Measurements from ENCODE around the gene CRB3. TPM values are rescaled to one million over a fixed set of nuclear protein-coding genes. Genes with fewer than 3 reads are reported as not detected.

Gene CRB3
- total and polyA plus RNA-seq, 2 experiments from 2014 or later = 11.8 to 44.4 TPM

DNA sequence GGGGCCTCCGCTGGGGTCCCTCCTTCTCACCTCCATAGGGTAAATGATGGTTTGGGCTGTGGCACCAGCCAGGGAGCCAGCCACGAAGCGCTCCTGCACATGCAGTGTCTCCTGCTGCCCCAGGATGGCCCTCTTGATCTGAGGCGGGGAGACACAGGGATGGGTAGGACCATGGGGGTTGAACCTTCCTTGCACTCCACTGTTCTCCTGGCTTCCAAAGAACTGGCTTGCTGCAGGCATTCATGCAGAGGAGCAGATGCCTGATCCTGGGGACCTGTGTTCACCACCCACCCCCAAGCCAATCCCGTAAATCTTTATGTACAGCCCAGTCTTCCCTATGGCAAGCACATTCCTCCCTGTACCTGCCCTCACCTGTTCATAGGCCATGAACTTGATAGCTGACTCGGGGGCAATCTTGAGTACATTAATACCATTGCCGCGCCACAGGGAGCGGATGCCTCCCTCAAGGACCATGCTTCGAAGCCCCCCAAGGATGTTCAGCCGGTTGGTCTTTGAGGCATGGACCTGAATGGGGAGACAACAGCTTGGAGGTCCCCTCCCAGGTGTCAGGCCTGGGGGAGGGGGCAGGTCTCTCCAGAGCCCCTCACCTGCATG is 10.0 kb upstream of the CRB3 start:
- Histone ChIP-seq H4K20me1 (replicated peaks; ENCODE audit: insufficient read depth) (no peaks in the 10 kb centered on the region; the same call in 1 of the 2 replicates), H3K4me3 (no peak overlapping the region), H3K27ac (ENCODE audit: low read depth) (no peak overlapping the region), H2AFZ (no peak overlapping the region), H3F3A (replicated peaks; ENCODE audit: low read depth) (no peaks in the 10 kb centered on the region), H3K9me2 (ENCODE audit: insufficient read depth) (no peaks in the 10 kb centered on the region), H3K79me2 (replicated peaks; ENCODE audit: insufficient read depth) (no peaks in the 10 kb centered on the region), H3K36me3 (ENCODE audit: insufficient read depth) (peaks cover 11% of the 10 kb centered on the region; the same call in 1 of the 2 replicates), H3K27me3 (ENCODE audit: insufficient read depth) (no peaks in the 10 kb centered on the region), H3K4me1 (ENCODE audit: insufficient read depth) (peaks cover 4% of the 10 kb centered on the region; the same call in 1 of the 2 replicates), H3K4me2 (no peak overlapping the region)
- H3K9me3 Mint-ChIP-seq = peaks cover 10% of the 10 kb centered on the region; the same call in 2 of the 3 replicates
- H3K36me3 Mint-ChIP-seq (ENCODE audit: low read depth) = peaks cover 51% of the 10 kb centered on the region
- ATAC-seq (no peak), DNase-seq (ENCODE audit: low spot score) (no peak)
- no peak overlapping the region for H3K27ac Mint-ChIP-seq
- H3K4me3 Mint-ChIP-seq = no peak overlapping the region
- H3K4me1 Mint-ChIP-seq = peaks cover 11% of the 10 kb centered on the region
- TF ChIP-seq, protein P1, sequence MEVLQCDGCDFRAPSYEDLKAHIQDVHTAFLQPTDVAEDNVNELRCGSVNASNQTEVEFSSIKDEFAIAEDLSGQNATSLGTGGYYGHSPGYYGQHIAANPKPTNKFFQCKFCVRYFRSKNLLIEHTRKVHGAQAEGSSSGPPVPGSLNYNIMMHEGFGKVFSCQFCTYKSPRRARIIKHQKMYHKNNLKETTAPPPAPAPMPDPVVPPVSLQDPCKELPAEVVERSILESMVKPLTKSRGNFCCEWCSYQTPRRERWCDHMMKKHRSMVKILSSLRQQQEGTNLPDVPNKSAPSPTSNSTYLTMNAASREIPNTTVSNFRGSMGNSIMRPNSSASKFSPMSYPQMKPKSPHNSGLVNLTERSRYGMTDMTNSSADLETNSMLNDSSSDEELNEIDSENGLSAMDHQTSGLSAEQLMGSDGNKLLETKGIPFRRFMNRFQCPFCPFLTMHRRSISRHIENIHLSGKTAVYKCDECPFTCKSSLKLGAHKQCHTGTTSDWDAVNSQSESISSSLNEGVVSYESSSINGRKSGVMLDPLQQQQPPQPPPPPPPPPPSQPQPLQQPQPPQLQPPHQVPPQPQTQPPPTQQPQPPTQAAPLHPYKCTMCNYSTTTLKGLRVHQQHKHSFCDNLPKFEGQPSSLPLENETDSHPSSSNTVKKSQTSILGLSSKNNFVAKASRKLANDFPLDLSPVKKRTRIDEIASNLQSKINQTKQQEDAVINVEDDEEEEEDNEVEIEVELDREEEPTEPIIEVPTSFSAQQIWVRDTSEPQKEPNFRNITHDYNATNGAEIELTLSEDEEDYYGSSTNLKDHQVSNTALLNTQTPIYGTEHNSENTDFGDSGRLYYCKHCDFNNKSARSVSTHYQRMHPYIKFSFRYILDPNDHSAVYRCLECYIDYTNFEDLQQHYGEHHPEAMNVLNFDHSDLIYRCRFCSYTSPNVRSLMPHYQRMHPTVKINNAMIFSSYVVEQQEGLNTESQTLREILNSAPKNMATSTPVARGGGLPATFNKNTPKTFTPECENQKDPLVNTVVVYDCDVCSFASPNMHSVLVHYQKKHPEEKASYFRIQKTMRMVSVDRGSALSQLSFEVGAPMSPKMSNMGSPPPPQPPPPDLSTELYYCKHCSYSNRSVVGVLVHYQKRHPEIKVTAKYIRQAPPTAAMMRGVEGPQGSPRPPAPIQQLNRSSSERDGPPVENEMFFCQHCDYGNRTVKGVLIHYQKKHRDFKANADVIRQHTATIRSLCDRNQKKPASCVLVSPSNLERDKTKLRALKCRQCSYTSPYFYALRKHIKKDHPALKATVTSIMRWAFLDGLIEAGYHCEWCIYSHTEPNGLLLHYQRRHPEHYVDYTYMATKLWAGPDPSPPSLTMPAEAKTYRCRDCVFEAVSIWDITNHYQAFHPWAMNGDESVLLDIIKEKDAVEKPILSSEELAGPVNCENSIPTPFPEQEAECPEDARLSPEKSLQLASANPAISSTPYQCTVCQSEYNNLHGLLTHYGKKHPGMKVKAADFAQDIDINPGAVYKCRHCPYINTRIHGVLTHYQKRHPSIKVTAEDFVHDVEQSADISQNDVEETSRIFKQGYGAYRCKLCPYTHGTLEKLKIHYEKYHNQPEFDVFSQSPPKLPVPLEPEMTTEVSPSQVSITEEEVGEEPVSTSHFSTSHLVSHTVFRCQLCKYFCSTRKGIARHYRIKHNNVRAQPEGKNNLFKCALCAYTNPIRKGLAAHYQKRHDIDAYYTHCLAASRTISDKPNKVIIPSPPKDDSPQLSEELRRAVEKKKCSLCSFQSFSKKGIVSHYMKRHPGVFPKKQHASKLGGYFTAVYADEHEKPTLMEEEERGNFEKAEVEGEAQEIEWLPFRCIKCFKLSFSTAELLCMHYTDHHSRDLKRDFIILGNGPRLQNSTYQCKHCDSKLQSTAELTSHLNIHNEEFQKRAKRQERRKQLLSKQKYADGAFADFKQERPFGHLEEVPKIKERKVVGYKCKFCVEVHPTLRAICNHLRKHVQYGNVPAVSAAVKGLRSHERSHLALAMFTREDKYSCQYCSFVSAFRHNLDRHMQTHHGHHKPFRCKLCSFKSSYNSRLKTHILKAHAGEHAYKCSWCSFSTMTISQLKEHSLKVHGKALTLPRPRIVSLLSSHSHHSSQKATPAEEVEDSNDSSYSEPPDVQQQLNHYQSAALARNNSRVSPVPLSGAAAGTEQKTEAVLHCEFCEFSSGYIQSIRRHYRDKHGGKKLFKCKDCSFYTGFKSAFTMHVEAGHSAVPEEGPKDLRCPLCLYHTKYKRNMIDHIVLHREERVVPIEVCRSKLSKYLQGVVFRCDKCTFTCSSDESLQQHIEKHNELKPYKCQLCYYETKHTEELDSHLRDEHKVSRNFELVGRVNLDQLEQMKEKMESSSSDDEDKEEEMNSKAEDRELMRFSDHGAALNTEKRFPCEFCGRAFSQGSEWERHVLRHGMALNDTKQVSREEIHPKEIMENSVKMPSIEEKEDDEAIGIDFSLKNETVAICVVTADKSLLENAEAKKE (CRISPR knock-in tag; IDR thresholded peaks at IDR 0.05) = no peak
- TF ChIP-seq CREB1 (CRISPR knock-in tag; IDR thresholded peaks at IDR 0.05; ENCODE audit: low read depth) = no peak
- TF ChIP-seq POLR2AphosphoS5 (IDR thresholded peaks at IDR 0.05; ENCODE audit: low read depth) = no peak
- TF ChIP-seq EZH2 (IDR thresholded peaks at IDR 0.05; ENCODE audit: low read depth, unreplicated experiment) = no peak
- no peak for TF ChIP-seq JUNB (IDR thresholded peaks at IDR 0.05; ENCODE audit: unreplicated experiment)
- TF ChIP-seq NANOG (IDR thresholded peaks at IDR 0.05; ENCODE audit: borderline replicate concordance) = no peak
- no peak for TF ChIP-seq STAT1 (IDR thresholded peaks at IDR 0.05; ENCODE audit: unreplicated experiment)
- TF ChIP-seq, protein P2, sequence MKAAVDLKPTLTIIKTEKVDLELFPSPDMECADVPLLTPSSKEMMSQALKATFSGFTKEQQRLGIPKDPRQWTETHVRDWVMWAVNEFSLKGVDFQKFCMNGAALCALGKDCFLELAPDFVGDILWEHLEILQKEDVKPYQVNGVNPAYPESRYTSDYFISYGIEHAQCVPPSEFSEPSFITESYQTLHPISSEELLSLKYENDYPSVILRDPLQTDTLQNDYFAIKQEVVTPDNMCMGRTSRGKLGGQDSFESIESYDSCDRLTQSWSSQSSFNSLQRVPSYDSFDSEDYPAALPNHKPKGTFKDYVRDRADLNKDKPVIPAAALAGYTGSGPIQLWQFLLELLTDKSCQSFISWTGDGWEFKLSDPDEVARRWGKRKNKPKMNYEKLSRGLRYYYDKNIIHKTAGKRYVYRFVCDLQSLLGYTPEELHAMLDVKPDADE (IDR thresholded peaks at IDR 0.05) = no peak
- no peak for TF ChIP-seq EZH2phosphoT487 (IDR thresholded peaks at IDR 0.05; ENCODE audit: unreplicated experiment)
- no peak for TF ChIP-seq ZNF331 (CRISPR knock-in tag; IDR thresholded peaks at IDR 0.05; ENCODE audit: low read depth)
- TF ChIP-seq ZNF114 (CRISPR knock-in tag; IDR thresholded peaks at IDR 0.05) = no peak
- TF ChIP-seq, protein P3, sequence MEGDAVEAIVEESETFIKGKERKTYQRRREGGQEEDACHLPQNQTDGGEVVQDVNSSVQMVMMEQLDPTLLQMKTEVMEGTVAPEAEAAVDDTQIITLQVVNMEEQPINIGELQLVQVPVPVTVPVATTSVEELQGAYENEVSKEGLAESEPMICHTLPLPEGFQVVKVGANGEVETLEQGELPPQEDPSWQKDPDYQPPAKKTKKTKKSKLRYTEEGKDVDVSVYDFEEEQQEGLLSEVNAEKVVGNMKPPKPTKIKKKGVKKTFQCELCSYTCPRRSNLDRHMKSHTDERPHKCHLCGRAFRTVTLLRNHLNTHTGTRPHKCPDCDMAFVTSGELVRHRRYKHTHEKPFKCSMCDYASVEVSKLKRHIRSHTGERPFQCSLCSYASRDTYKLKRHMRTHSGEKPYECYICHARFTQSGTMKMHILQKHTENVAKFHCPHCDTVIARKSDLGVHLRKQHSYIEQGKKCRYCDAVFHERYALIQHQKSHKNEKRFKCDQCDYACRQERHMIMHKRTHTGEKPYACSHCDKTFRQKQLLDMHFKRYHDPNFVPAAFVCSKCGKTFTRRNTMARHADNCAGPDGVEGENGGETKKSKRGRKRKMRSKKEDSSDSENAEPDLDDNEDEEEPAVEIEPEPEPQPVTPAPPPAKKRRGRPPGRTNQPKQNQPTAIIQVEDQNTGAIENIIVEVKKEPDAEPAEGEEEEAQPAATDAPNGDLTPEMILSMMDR (conservative IDR thresholded peaks at IDR 0.05; ENCODE audit: low read depth in 2 of 2) = no peak
- TF ChIP-seq, protein P4, sequence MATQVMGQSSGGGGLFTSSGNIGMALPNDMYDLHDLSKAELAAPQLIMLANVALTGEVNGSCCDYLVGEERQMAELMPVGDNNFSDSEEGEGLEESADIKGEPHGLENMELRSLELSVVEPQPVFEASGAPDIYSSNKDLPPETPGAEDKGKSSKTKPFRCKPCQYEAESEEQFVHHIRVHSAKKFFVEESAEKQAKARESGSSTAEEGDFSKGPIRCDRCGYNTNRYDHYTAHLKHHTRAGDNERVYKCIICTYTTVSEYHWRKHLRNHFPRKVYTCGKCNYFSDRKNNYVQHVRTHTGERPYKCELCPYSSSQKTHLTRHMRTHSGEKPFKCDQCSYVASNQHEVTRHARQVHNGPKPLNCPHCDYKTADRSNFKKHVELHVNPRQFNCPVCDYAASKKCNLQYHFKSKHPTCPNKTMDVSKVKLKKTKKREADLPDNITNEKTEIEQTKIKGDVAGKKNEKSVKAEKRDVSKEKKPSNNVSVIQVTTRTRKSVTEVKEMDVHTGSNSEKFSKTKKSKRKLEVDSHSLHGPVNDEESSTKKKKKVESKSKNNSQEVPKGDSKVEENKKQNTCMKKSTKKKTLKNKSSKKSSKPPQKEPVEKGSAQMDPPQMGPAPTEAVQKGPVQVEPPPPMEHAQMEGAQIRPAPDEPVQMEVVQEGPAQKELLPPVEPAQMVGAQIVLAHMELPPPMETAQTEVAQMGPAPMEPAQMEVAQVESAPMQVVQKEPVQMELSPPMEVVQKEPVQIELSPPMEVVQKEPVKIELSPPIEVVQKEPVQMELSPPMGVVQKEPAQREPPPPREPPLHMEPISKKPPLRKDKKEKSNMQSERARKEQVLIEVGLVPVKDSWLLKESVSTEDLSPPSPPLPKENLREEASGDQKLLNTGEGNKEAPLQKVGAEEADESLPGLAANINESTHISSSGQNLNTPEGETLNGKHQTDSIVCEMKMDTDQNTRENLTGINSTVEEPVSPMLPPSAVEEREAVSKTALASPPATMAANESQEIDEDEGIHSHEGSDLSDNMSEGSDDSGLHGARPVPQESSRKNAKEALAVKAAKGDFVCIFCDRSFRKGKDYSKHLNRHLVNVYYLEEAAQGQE (IDR thresholded peaks at IDR 0.05; ENCODE audit: unreplicated experiment) = no peak
- peaks cover 7% of the 10 kb centered on the region for H3K27me3 Mint-ChIP-seq (ENCODE audit: insufficient read depth, low read depth, poor library complexity)

All from GM23338 (cell line).